ENCODE data around the gene GBGT1. TPM values are rescaled to one million over a fixed set of nuclear protein-coding genes. Genes with fewer than 3 reads are reported as not detected.

The GBGT1 gene
- total and polyA plus RNA-seq, 9 of the 15 experiments (the other 6 are each of a cell fraction or from before 2014, with no cell fraction given) = 0.55 to 25.8 (median 13.7) TPM

- TF ChIP-seq ZNF124 (CRISPR knock-in tag; IDR thresholded peaks at IDR 0.05) (0 out of 2 replicates have a peak, but pooled peaks have one; percentile 61), ZNF175 (CRISPR knock-in tag; IDR thresholded peaks at IDR 0.05; ENCODE audit: low read depth) (peak; percentile 57; the same call in 1 of the 2 replicates), ZNF77 (CRISPR knock-in tag; IDR thresholded peaks at IDR 0.05) (no peak), NR2C2 (CRISPR knock-in tag; IDR thresholded peaks at IDR 0.05) (no peak; the same call in 1 of the 2 replicates), NR2C2 (tag; IDR thresholded peaks at IDR 0.05) (peak; percentile 71), ZNF311 (CRISPR knock-in tag; IDR thresholded peaks at IDR 0.05) (no peak), POLR2G (IDR thresholded peaks at IDR 0.05; ENCODE audit: low read depth, low read length) (peak; percentile 71), NFXL1 (CRISPR knock-in tag; IDR thresholded peaks at IDR 0.05) (no peak), SREBF1 (IDR thresholded peaks at IDR 0.05; ENCODE audit: borderline replicate concordance, low read depth, low read length) (0 out of 2 replicates have a peak, but pooled peaks have one; percentile 51), SP2 (IDR thresholded peaks at IDR 0.05; ENCODE audit: extremely low read depth, low read depth, low read length, poor library complexity, severe bottlenecking) (no peak), MAFK (IDR thresholded peaks at IDR 0.05; ENCODE audit: low read length) (0 out of 2 replicates have a peak, but pooled peaks have one; percentile 18), ZKSCAN1 (IDR thresholded peaks at IDR 0.05; ENCODE audit: low read depth, low read length) (0 out of 2 replicates have a peak, but pooled peaks have one; percentile 18), FOXM1 (IDR thresholded peaks at IDR 0.05; ENCODE audit: low read depth) (no peak), FOXM1 (CRISPR knock-in tag; IDR thresholded peaks at IDR 0.05; ENCODE audit: low read depth) (no peak), POLR3G (IDR thresholded peaks at IDR 0.05; ENCODE audit: extremely low read depth, insufficient read length, insufficient replicate concordance) (no peak), NUFIP1 (IDR thresholded peaks at IDR 0.05; ENCODE audit: partially characterized antibody) (no peak), CTCF (IDR thresholded peaks at IDR 0.05 in 2 of 3, conservative IDR thresholded peaks at IDR 0.05 in 1 of 3; ENCODE audit: insufficient read depth in 2 of 3, low read depth in 1 of 3, low read length in 3 of 3) (peak; percentile 88 to 98 (median 96)), CBFB (CRISPR knock-in tag; IDR thresholded peaks at IDR 0.05) (no peak), ZNF280B (CRISPR knock-in tag; IDR thresholded peaks at IDR 0.05) (no peak), SMARCC2 (IDR thresholded peaks at IDR 0.05; ENCODE audit: low read depth) (peak; percentile 56; the same call in 1 of the 2 replicates), RBM22 (IDR thresholded peaks at IDR 0.05; ENCODE audit: low read depth, low read length, poor library complexity, severe bottlenecking) (peak; percentile 55)
- TF ChIP-seq, protein P1, sequence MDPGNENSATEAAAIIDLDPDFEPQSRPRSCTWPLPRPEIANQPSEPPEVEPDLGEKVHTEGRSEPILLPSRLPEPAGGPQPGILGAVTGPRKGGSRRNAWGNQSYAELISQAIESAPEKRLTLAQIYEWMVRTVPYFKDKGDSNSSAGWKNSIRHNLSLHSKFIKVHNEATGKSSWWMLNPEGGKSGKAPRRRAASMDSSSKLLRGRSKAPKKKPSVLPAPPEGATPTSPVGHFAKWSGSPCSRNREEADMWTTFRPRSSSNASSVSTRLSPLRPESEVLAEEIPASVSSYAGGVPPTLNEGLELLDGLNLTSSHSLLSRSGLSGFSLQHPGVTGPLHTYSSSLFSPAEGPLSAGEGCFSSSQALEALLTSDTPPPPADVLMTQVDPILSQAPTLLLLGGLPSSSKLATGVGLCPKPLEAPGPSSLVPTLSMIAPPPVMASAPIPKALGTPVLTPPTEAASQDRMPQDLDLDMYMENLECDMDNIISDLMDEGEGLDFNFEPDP (CRISPR knock-in tag; IDR thresholded peaks at IDR 0.05) = no peak
- TF ChIP-seq, protein P2, sequence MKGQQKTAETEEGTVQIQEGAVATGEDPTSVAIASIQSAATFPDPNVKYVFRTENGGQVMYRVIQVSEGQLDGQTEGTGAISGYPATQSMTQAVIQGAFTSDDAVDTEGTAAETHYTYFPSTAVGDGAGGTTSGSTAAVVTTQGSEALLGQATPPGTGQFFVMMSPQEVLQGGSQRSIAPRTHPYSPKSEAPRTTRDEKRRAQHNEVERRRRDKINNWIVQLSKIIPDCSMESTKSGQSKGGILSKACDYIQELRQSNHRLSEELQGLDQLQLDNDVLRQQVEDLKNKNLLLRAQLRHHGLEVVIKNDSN (CRISPR knock-in tag; IDR thresholded peaks at IDR 0.05) = peak; percentile 36; the same call in 1 of the 2 replicates
Measured at GRCh38 chr9:133144142-133144903, 19.4 kb downstream of the GBGT1 start (continued).

Data from K562 (cell line).